H9 (cell line): ENCODE data around the gene SPIRE2. TPM values are rescaled to one million over a fixed set of nuclear protein-coding genes. Genes with fewer than 3 reads are reported as not detected.

ENCODE experiments used
- DNase-seq: peaks from one replicate; pipeline ENCODE4 v3.0.0-alpha.2; 2017
- H2AFZ ChIP-seq: one replicate; pipeline ENCODE4 v1.6.1; 2013; ENCODE audit warnings: mild to moderate bottlenecking, low read length, control low read depth, moderate library complexity
- H2AK5ac ChIP-seq: 2 replicates; pipeline ENCODE4 v1.6.1; 2013; ENCODE audit warnings: low read length, control low read depth, mixed read lengths; ENCODE audit not compliant: insufficient read length
- H2BK120ac ChIP-seq: one replicate; pipeline ENCODE4 v1.6.1; 2013; ENCODE audit warnings: low read depth, mild to moderate bottlenecking, low read length, control low read depth, inconsistent platforms; ENCODE audit not compliant: poor library complexity, severe bottlenecking
- H2BK12ac ChIP-seq: 2 replicates; pipeline ENCODE4 v1.6.1; 2013; ENCODE audit warnings: low read length, control low read depth, mixed read lengths, low read depth; ENCODE audit not compliant: insufficient read length
- H2BK15ac ChIP-seq: 2 replicates; pipeline ENCODE4 v1.6.1; 2013; ENCODE audit warnings: low read depth, low read length, control low read depth
- H2BK20ac ChIP-seq: one replicate; pipeline ENCODE4 v1.6.1; 2013; ENCODE audit warnings: low read depth, mild to moderate bottlenecking, low read length, control low read depth, inconsistent platforms; ENCODE audit not compliant: poor library complexity, severe bottlenecking
- H2BK5ac ChIP-seq: 2 replicates; pipeline ENCODE4 v1.6.1; 2013; ENCODE audit warnings: low read length, control low read depth, mixed read lengths; ENCODE audit not compliant: insufficient read length
- H3K14ac ChIP-seq: 2 replicates; pipeline ENCODE4 v1.6.1; 2013; ENCODE audit warnings: low read length, control low read depth; ENCODE audit not compliant: insufficient read depth
- H3K18ac ChIP-seq: 2 replicates; pipeline ENCODE4 v1.6.1; 2013; ENCODE audit warnings: low read depth, mild to moderate bottlenecking, mixed read lengths, low read length, control low read depth; ENCODE audit not compliant: insufficient read length
- H3K23ac ChIP-seq: 2 replicates; pipeline ENCODE4 v1.6.1; 2013; ENCODE audit warnings: low read length, control low read depth, mixed read lengths, low read depth; ENCODE audit not compliant: insufficient read length
- H3K23me2 ChIP-seq: 2 replicates; pipeline ENCODE4 v1.6.1; 2013; ENCODE audit warnings: low read depth, mild to moderate bottlenecking, mixed read lengths, low read length, control low read depth; ENCODE audit not compliant: insufficient read length, poor library complexity, severe bottlenecking
- H3K27ac ChIP-seq: 2 replicates; pipeline ENCODE4 v1.5.1; 2013; ENCODE audit warnings: low read length, control low read depth, mixed read lengths, low read depth; ENCODE audit not compliant: insufficient read length
- H3K27me3 ChIP-seq: 2 replicates; pipeline ENCODE4 v1.6.1; 2013; ENCODE audit warnings: low read length, control low read depth, inconsistent platforms; ENCODE audit not compliant: insufficient read depth
- H3K4ac ChIP-seq: 2 replicates; pipeline ENCODE4 v1.6.1; 2013; ENCODE audit warnings: low read depth, mild to moderate bottlenecking, control low read depth, inconsistent platforms, low read length, moderate library complexity
- H3K4me1 ChIP-seq: 2 replicates; pipeline ENCODE4 v1.6.1; 2013; ENCODE audit warnings: low read length, control low read depth, inconsistent platforms; ENCODE audit not compliant: insufficient read depth
- H3K4me2 ChIP-seq: 2 replicates; pipeline ENCODE4 v1.6.1; 2013; ENCODE audit warnings: low read length, control low read depth, mixed read lengths; ENCODE audit not compliant: insufficient read length, insufficient read depth
- H3K56ac ChIP-seq: 2 replicates; pipeline ENCODE4 v1.6.1; 2013; ENCODE audit warnings: low read depth, mild to moderate bottlenecking, mixed read lengths, low read length, control low read depth; ENCODE audit not compliant: insufficient read length
- H3K79me1 ChIP-seq: 2 replicates; pipeline ENCODE4 v1.6.1; 2013; ENCODE audit warnings: low read depth, mild to moderate bottlenecking, moderate library complexity, low read length, control low read depth, inconsistent platforms; ENCODE audit not compliant: insufficient read depth, poor library complexity, severe bottlenecking
- H3K79me2 ChIP-seq: 2 replicates; pipeline ENCODE4 v1.6.1; 2013; ENCODE audit warnings: low read length, control low read depth, inconsistent platforms; ENCODE audit not compliant: insufficient read depth
- H3K9ac ChIP-seq: 2 replicates; pipeline ENCODE4 v1.6.1; 2013; ENCODE audit warnings: low read length, control low read depth, mixed read lengths; ENCODE audit not compliant: insufficient read length; ENCODE audit errors: extremely low read depth
- H3K9me3 ChIP-seq: one replicate; pipeline ENCODE4 v1.6.1; 2013; ENCODE audit warnings: low read depth, low read length, inconsistent platforms; ENCODE audit not compliant: control insufficient read depth
- H3T11ph ChIP-seq: one replicate; pipeline ENCODE4 v1.6.1; 2013; ENCODE audit warnings: mild to moderate bottlenecking, low read length, control low read depth, inconsistent platforms
- H4K20me1 ChIP-seq: one replicate; pipeline ENCODE4 v1.6.1; 2013; ENCODE audit not compliant: control insufficient read depth, insufficient read length, insufficient read depth
- H4K5ac ChIP-seq: 2 replicates; pipeline ENCODE4 v1.6.1; 2013; ENCODE audit warnings: low read depth, mild to moderate bottlenecking, mixed read lengths, low read length, control low read depth; ENCODE audit not compliant: insufficient read length
- H4K8ac ChIP-seq: replicated peaks from 2 replicates; pipeline ENCODE4 v1.6.1; 2013; ENCODE audit warnings: low read length, control low read depth, mixed read lengths, low read depth; ENCODE audit not compliant: insufficient read length
- H4K91ac ChIP-seq: 2 replicates; pipeline ENCODE4 v1.6.1; 2013; ENCODE audit warnings: low read depth, mild to moderate bottlenecking, moderate library complexity, mixed read lengths, low read length, control low read depth; ENCODE audit not compliant: insufficient read length
- H3K27ac Mint-ChIP-seq, 3 experiments: 2 replicates in 2 of 3; 3 replicates in 1 of 3; pipeline ENCODE4 v1.8.0; 2020 to 2021; ENCODE audit warnings: mixed read lengths in 3 of 3, mild to moderate bottlenecking in 1 of 3, moderate library complexity in 1 of 3
- H3K27me3 Mint-ChIP-seq: 2 replicates; pipeline ENCODE4 v1.8.0; 2021; ENCODE audit warnings: low read depth, mild to moderate bottlenecking, moderate library complexity, mixed read lengths
- H3K36me3 Mint-ChIP-seq, 3 experiments: 2 replicates in 2 of 3; 3 replicates in 1 of 3; pipeline ENCODE4 v1.8.0; 2020 to 2021; ENCODE audit warnings: low read depth in 3 of 3, mixed read lengths in 3 of 3; ENCODE audit not compliant: insufficient read depth in 1 of 3
- H3K4me1 Mint-ChIP-seq, 2 experiments: 2 replicates each; pipeline ENCODE4 v1.8.0; 2020; ENCODE audit warnings: mixed read lengths in 2 of 2
- H3K4me3 Mint-ChIP-seq, 2 experiments: 2 replicates in 1 of 2; 3 replicates in 1 of 2; pipeline ENCODE4 v1.8.0; 2020 to 2021; ENCODE audit warnings: mild to moderate bottlenecking in 2 of 2, mixed read lengths in 2 of 2, moderate library complexity in 1 of 2
- H3K9me3 Mint-ChIP-seq, 2 experiments: 2 replicates in 1 of 2; 3 replicates in 1 of 2; pipeline ENCODE4 v1.8.0; 2020; ENCODE audit warnings: mild to moderate bottlenecking in 2 of 2, mixed read lengths in 2 of 2, moderate library complexity in 1 of 2
- CTCF ChIP-seq: fragments of 200-600 bp; sonication (generic); conservative IDR thresholded peaks from 3 replicates; pipeline ENCODE4 v1.8.0; 2021; ENCODE audit warnings: antibody characterized with exemption, mild to moderate bottlenecking
- WGBS: extraction: QIAGEN DNeasy Blood & Tissue Kit; methylation state at CpG from one replicate; pipeline ENCODE4 v1.1.7; 2013; ENCODE audit warnings: missing lambda C conversion rate, low lambda C conversion rate, mixed read lengths; ENCODE audit not compliant: insufficient read length; ENCODE audit errors: extremely low coverage; 5-methylcytosine and 5-hydroxymethylcytosine counted together
- total RNA-seq: library from RNA; stranded (reverse); gene quantifications from 2 replicates; pipeline ENCODE4 v1.2.1, GENCODE V29; 2021

The SPIRE2 gene
- total RNA-seq, 1 experiment from 2014 or later, result 6.9 TPM

GRCh38 chr16:89867918-89868317, 39.6 kb downstream of the SPIRE2 start:
- Histone ChIP-seq H3K23me2 (no peaks in the 10 kb centered on the region), H3K4me1 (no peaks in the 10 kb centered on the region), H3T11ph (no peak overlapping the region), H2BK12ac (no peak overlapping the region), H3K56ac (no peak overlapping the region), H3K4me2 (no peak overlapping the region), H3K27ac (no peak overlapping the region), H3K14ac (no peak overlapping the region), H3K9me3 (peaks cover 5% of the 10 kb centered on the region), H4K20me1 (no peaks in the 10 kb centered on the region), H3K79me1 (no peaks in the 10 kb centered on the region), H3K9ac (no peak overlapping the region), H4K8ac (no peak overlapping the region), H3K4ac (no peak overlapping the region), H4K5ac (no peak overlapping the region), H3K27me3 (no peaks in the 10 kb centered on the region), H3K18ac (no peak overlapping the region), H3K79me2 (no peaks in the 10 kb centered on the region), H3K23ac (no peak overlapping the region), H2BK20ac (no peak overlapping the region), H2BK15ac (no peak overlapping the region), H4K91ac (no peak overlapping the region), H2BK120ac (no peak overlapping the region), H2BK5ac (no peak overlapping the region), H2AFZ (no peak overlapping the region), H2AK5ac (no peak overlapping the region)
- Mint-ChIP-seq H3K27me3 (no peaks in the 10 kb centered on the region), H3K36me3 (peaks cover 14 to 21% (median 17%) of the 10 kb centered on the region in 3 experiments), H3K9me3 (peaks cover 8% of the 10 kb centered on the region in 2 experiments; a peak in 4 of 5 replicates), H3K4me1 (peaks cover 0 to 2% of the 10 kb centered on the region in 2 experiments; a peak in 3 of 4 replicates), H3K4me3 (no peak overlapping the region), H3K27ac (no peak overlapping the region; a peak in 1 of 7 replicates)
- WGBS, result no CpG with 5 or more reads among the region's 5 CpGs
- DNase-seq, result no peak
- no peak for TF ChIP-seq CTCF
